PFSK-1 (cell line): ENCODE results near the gene BUB1.

Experiments
- FOXP2 ChIP-seq: optimal IDR thresholded peaks from 2 replicates; pipeline ENCODE3; 2011; ENCODE audit warnings: borderline replicate concordance, control low read depth, inconsistent platforms; ENCODE audit not compliant: insufficient read depth; ENCODE audit errors: extremely low read length, extremely low read depth
- POLR2AphosphoS5 ChIP-seq: IDR thresholded peaks from 2 replicates; pipeline ENCODE4 v1.6.1; 2012; ENCODE audit warnings: low read depth, mild to moderate bottlenecking, control low read depth, low read length, moderate library complexity
- SIN3A ChIP-seq: IDR thresholded peaks from 2 replicates; pipeline ENCODE4 v1.6.1; 2012; ENCODE audit warnings: mild to moderate bottlenecking, low read length, moderate library complexity, borderline replicate concordance; ENCODE audit not compliant: insufficient read depth
- TAF1 ChIP-seq: IDR thresholded peaks from 2 replicates; pipeline ENCODE4 v1.6.1; 2012; ENCODE audit warnings: low read length, control low read depth, borderline replicate concordance; ENCODE audit not compliant: insufficient read depth
- TF ChIP-seq, protein P1 (sequence below), 2 experiments: IDR thresholded peaks; 2 replicates each; pipeline versions ENCODE4 v1.6.1 to v1.8.0; 2011 to 2012; ENCODE audit warnings: low read depth in 2 of 2, low read length in 2 of 2, control low read depth in 1 of 2, inconsistent platforms in 1 of 2, mild to moderate bottlenecking in 1 of 2, moderate library complexity in 1 of 2; ENCODE audit not compliant: insufficient read depth in 1 of 2

BUB1 gene

DNA sequence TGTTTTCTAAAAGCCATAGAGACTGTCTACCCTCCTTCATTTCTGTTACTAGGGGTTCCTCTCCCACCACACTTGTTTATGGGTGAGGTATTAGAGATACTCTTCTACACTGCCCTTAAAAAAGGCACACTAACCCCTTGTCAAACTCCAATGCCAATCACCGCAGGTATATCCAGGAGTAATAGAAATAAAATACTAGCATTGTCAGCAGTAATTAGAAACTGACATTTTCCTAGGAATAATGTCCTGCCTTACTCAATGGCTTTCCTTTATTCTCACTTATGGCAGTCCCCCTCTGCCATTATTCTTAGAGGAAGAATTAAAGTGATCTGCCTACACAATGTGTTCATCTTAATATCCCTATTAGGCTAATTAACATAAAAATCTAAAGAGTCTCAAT, 5.0 kb upstream of the BUB1 start:
- no peak for TF ChIP-seq SIN3A
- TF ChIP-seq, protein P1, sequence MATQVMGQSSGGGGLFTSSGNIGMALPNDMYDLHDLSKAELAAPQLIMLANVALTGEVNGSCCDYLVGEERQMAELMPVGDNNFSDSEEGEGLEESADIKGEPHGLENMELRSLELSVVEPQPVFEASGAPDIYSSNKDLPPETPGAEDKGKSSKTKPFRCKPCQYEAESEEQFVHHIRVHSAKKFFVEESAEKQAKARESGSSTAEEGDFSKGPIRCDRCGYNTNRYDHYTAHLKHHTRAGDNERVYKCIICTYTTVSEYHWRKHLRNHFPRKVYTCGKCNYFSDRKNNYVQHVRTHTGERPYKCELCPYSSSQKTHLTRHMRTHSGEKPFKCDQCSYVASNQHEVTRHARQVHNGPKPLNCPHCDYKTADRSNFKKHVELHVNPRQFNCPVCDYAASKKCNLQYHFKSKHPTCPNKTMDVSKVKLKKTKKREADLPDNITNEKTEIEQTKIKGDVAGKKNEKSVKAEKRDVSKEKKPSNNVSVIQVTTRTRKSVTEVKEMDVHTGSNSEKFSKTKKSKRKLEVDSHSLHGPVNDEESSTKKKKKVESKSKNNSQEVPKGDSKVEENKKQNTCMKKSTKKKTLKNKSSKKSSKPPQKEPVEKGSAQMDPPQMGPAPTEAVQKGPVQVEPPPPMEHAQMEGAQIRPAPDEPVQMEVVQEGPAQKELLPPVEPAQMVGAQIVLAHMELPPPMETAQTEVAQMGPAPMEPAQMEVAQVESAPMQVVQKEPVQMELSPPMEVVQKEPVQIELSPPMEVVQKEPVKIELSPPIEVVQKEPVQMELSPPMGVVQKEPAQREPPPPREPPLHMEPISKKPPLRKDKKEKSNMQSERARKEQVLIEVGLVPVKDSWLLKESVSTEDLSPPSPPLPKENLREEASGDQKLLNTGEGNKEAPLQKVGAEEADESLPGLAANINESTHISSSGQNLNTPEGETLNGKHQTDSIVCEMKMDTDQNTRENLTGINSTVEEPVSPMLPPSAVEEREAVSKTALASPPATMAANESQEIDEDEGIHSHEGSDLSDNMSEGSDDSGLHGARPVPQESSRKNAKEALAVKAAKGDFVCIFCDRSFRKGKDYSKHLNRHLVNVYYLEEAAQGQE (IDR thresholded peaks at IDR 0.05; ENCODE audit: insufficient read depth in 1 of 2, low read depth in 2 of 2, low read length in 2 of 2): no peak

GRCh38 chr2:110682267-110682666, 4.4 kb upstream of the BUB1 start:
- TF ChIP-seq TAF1 (no peak), POLR2AphosphoS5 (no peak), SIN3A (no peak), FOXP2 (no peak)
- TF ChIP-seq, protein P1 (IDR thresholded peaks at IDR 0.05; ENCODE audit: insufficient read depth in 1 of 2, low read depth in 2 of 2, low read length in 2 of 2): no peak

GRCh38 chr2:110680709-110681108, 2.8 kb upstream of the BUB1 start:
- TF ChIP-seq POLR2AphosphoS5 (no peak), FOXP2 (no peak), TAF1 (no peak), SIN3A (no peak)
- TF ChIP-seq, protein P1 (IDR thresholded peaks at IDR 0.05; ENCODE audit: insufficient read depth in 1 of 2, low read depth in 2 of 2, low read length in 2 of 2): no peak

DNA sequence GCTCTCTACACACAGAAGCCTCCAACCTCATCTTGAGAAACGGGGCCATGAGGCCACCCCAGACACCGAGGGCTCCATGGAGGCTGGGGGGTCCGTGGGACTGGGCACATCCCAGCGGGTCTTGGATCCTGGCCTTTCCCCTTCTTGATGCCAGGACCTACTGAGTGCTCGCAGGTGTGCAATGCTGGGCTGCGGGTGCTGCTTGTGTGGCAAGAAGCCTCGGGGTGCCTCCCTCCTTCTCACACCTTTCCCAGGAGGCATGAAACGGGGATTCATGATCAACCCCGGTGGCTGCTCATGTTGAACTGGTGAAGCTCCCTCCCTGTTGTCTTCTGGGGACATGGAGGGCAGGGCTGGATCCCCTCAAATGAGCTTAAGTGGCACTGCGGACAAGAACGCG, 2.0 kb upstream of the BUB1 start:
- TF ChIP-seq SIN3A: no peak
- TF ChIP-seq, protein P1 (IDR thresholded peaks at IDR 0.05; ENCODE audit: insufficient read depth in 1 of 2, low read depth in 2 of 2, low read length in 2 of 2): no peak
- TF ChIP-seq FOXP2: no peak
- no peak for TF ChIP-seq TAF1
- TF ChIP-seq POLR2AphosphoS5: no peak

- TF ChIP-seq, protein P1 (IDR thresholded peaks at IDR 0.05; ENCODE audit: insufficient read depth in 1 of 2, low read depth in 2 of 2, low read length in 2 of 2): no peak
- TF ChIP-seq TAF1: no peak
- no peak for TF ChIP-seq FOXP2
- no peak for TF ChIP-seq POLR2AphosphoS5
- no peak for TF ChIP-seq SIN3A
Measured at GRCh38 chr2:110679337-110679707, 1.5 kb upstream of the BUB1 start.
